Endothelial cell of umbilical vein (primary cell): ENCODE measurements around the gene TRIM2. TPM values are rescaled to one million over a fixed set of nuclear protein-coding genes. Genes with fewer than 3 reads are reported as not detected.

Experiments used
- BruUV-seq: library from RNA; stranded (reverse); fragments of 400-500 nt; replicated peaks from 2 replicates; lab custom pipeline; 2021; lab: Mats Ljungman, UMichigan
- CTCF ChIA-PET: fragments of 300-600, 350-600 bp; sonication (Branson Sonifier 250); formaldehyde crosslinking; loops from one replicate; lab custom pipeline; 2021; ENCODE audit warnings: antibody characterized with exemption, inconsistent platforms; lab: Charles Lee
- POLR2A ChIA-PET: fragments of 300-600, 350-600 bp; sonication (Branson Sonifier 250); formaldehyde crosslinking; loops from one replicate; lab custom pipeline; 2021; ENCODE audit warnings: antibody characterized with exemption, inconsistent platforms; lab: Charles Lee
- DNase-seq: peaks from one replicate; pipeline ENCODE4 v3.0.0-alpha.2; 2011; ENCODE audit warnings: low read depth, low spot score
- FAIRE-seq: peaks from 2 replicates; lab custom pipeline; 2011; peaks lifted over from hg19 to GRCh38; lab: Jason Lieb, UNC
- H2AFZ ChIP-seq: 2 replicates; pipeline ENCODE4 v1.6.0; 2012; ENCODE audit warnings: low read depth, low read length, control low read depth, inconsistent platforms
- H3K27ac ChIP-seq: 2 replicates; pipeline ENCODE4 v1.5.1; 2011; ENCODE audit warnings: low read depth, mild to moderate bottlenecking, control low read depth, low read length, moderate library complexity; ENCODE audit not compliant: insufficient read depth
- H3K27me3 ChIP-seq, 2 experiments: 2 replicates each; pipeline versions ENCODE4 v1.6.0 to v1.6.1; 2011; ENCODE audit warnings: low read length in 2 of 2, mixed read lengths in 1 of 2; ENCODE audit not compliant: control insufficient read depth in 2 of 2, insufficient read depth in 2 of 2
- H3K36me3 ChIP-seq, 2 experiments: 2 replicates in 1 of 2; 3 replicates in 1 of 2; pipeline ENCODE4 v1.5.1; 2011; ENCODE audit warnings: low read length in 2 of 2, mild to moderate bottlenecking in 1 of 2, moderate library complexity in 1 of 2; ENCODE audit not compliant: control insufficient read depth in 2 of 2, insufficient read depth in 2 of 2; ENCODE audit errors: extremely low read depth in 1 of 2
- H3K4me1 ChIP-seq: 3 replicates; pipeline ENCODE4 v1.5.1; 2011; ENCODE audit warnings: mild to moderate bottlenecking, low read length; ENCODE audit not compliant: control insufficient read depth, insufficient read depth; ENCODE audit errors: extremely low read depth
- H3K4me2 ChIP-seq: 2 replicates; pipeline ENCODE4 v1.6.1; 2011; ENCODE audit warnings: low read length, control low read depth, mixed read lengths; ENCODE audit not compliant: insufficient read depth
- H3K4me3 ChIP-seq, 3 experiments: fragments of 200-600 bp in 1 of 3; sonication (generic), shearing (Covaris generic) in 1 of 3; replicated peaks in 1 of 3; 2 replicates each; pipeline ENCODE4 v1.5.1; 2011 to 2016; ENCODE audit warnings: control low read depth in 3 of 3, low read length in 3 of 3, mild to moderate bottlenecking in 2 of 3, inconsistent platforms in 1 of 3, low read depth in 1 of 3, moderate library complexity in 1 of 3; ENCODE audit not compliant: insufficient read depth in 1 of 3
- H3K79me2 ChIP-seq: 2 replicates; pipeline ENCODE4 v1.6.0; 2012; ENCODE audit warnings: low read length, inconsistent platforms; ENCODE audit not compliant: control insufficient read depth, insufficient read depth
- H3K9ac ChIP-seq: replicated peaks from 2 replicates; pipeline ENCODE3; 2011; ENCODE audit warnings: low read length, control low read depth; ENCODE audit not compliant: insufficient read depth; ENCODE audit errors: extremely low read depth
- H3K9me1 ChIP-seq: replicated peaks from 3 replicates; pipeline ENCODE4 v1.6.0; 2011; ENCODE audit warnings: mild to moderate bottlenecking, low read length; ENCODE audit not compliant: control insufficient read depth, insufficient read depth; ENCODE audit errors: extremely low read depth
- H3K9me3 ChIP-seq: replicated peaks from 2 replicates; pipeline ENCODE4 v1.5.1; 2012; ENCODE audit warnings: low read length, inconsistent platforms; ENCODE audit not compliant: control insufficient read depth, insufficient read depth
- H4K20me1 ChIP-seq: replicated peaks from 2 replicates; pipeline ENCODE3; 2011; ENCODE audit warnings: mild to moderate bottlenecking, low read length; ENCODE audit not compliant: control insufficient read depth, insufficient read depth; ENCODE audit errors: extremely low read depth
- EZH2 ChIP-seq: IDR thresholded peaks from 2 replicates; pipeline ENCODE4 v1.6.1; 2012; ENCODE audit warnings: borderline replicate concordance, low read depth, mild to moderate bottlenecking, moderate library complexity, low read length, inconsistent platforms; ENCODE audit not compliant: severe bottlenecking
- FOS ChIP-seq: IDR thresholded peaks from 2 replicates; pipeline ENCODE4 v1.6.1; 2011; ENCODE audit warnings: mild to moderate bottlenecking, low read length, moderate library complexity, borderline replicate concordance; ENCODE audit not compliant: insufficient read depth
- GATA2 ChIP-seq: IDR thresholded peaks from 2 replicates; pipeline ENCODE4 v1.7.0; 2011; ENCODE audit warnings: low read depth, mild to moderate bottlenecking, moderate library complexity, mixed read lengths, low read length; ENCODE audit not compliant: insufficient read length, insufficient read depth
- JUN ChIP-seq: IDR thresholded peaks from 2 replicates; pipeline ENCODE4 v1.6.1; 2011; ENCODE audit warnings: borderline replicate concordance, low read depth; ENCODE audit not compliant: insufficient read length, insufficient read depth
- MYC ChIP-seq: IDR thresholded peaks from one replicate; pipeline ENCODE4 v1.6.1; 2011; ENCODE audit warnings: mild to moderate bottlenecking, low read depth, low read length
- POLR2A ChIP-seq: IDR thresholded peaks from 2 replicates; pipeline ENCODE4 v1.6.1; 2012; ENCODE audit warnings: low read depth, mild to moderate bottlenecking, control low read depth, low read length
- POLR2AphosphoS5 ChIP-seq: IDR thresholded peaks from 2 replicates; pipeline ENCODE4 v1.6.1; 2012; ENCODE audit warnings: low read depth, mild to moderate bottlenecking, control low read depth, low read length, moderate library complexity; ENCODE audit not compliant: insufficient read depth
- dilution Hi-C: fragments of 300-500 bp; cut with MboI; formaldehyde crosslinking; loops from one replicate; pipeline ENCODE4 v1.15.0; 2019; ENCODE audit warnings: low sequenced_read_pairs; ENCODE audit not compliant: extremely low pct_ligation_motif_present
- intact Hi-C: fragments of 100-400 bp; cut with micrococcal nuclease; formaldehyde crosslinking; loops from one replicate; pipeline ENCODE4 v1.10.0; 2022
- polyA plus RNA-seq, 4 experiments: library from polyadenylated mRNA; depleted of rRNA in 3 of 4; stranded (reverse) in 3 of 4; unstranded in 1 of 4; fragments of >200 nt; gene quantifications; 2 replicates each; pipeline versions ENCODE4 v1.2.1 to v1.2.3, GENCODE V29; 2011 to 2012; ENCODE audit warnings: missing spikeins in 1 of 4
- total RNA-seq: library from RNA; stranded (reverse); gene quantifications from 2 replicates; pipeline ENCODE4 v1.2.3, GENCODE V29; 2021
- TF ChIP-seq, protein P1 (sequence below), 2 donors: IDR thresholded peaks; 1 replicate in 1 of 2; 2 replicates in 1 of 2; pipeline ENCODE4 v1.5.1; 2011; ENCODE audit warnings: low read length in 2 of 2, mild to moderate bottlenecking in 2 of 2, moderate library complexity in 2 of 2, control low read depth in 1 of 2, inconsistent platforms in 1 of 2, low read depth in 1 of 2; ENCODE audit not compliant: insufficient read depth in 1 of 2; ENCODE audit errors: extremely low read depth in 1 of 2
- TF ChIP-seq, protein P2 (sequence below): IDR thresholded peaks from 2 replicates; pipeline ENCODE4 v1.6.1; 2011; ENCODE audit not compliant: insufficient read depth, insufficient read length

TRIM2 gene
- total and polyA plus RNA-seq, 2 donors (not counting 3 experiments of a cell fraction or from before 2014, with no cell fraction given) = 6.8 to 19.7 TPM

DNA sequence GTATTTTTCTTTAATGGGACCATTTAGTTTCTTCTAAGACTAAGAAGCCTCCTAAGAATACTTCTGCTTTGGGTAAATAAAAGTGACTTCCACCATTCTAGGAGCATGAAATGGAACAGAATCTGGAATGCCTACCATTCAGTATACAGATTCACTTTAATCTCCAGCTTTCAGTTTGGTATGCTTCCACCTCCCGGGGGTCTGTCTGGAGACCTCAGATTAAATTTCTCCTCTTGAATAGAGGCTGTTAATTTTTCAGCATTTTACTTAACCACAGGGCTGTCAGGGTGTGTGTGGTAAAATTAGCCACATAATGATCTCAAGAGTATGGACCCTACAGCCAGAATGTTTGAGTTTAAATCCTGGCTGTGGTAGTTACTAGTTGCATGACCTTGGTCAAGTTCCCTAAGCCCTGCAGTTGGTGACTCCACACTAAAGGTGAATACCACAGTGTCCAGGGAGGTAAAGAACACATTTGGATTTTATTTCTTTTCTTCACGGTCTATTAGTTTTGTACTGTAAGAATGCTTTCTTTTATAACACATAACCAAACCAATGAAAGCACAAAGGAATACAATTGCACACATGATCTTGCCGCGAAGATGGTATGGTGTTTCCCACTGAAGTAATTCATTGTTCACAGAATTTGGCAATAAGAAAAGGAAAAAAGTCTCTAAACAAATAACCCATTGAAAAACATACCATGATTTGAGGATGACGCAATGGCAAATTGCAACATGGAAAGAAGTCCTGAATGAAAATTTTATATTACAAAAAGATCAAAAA lies 37.3 kb upstream of the TRIM2 start:
- Histone ChIP-seq H3K9me1 (no peaks in the 10 kb centered on the region), H3K4me3 (no peak overlapping the region), H3K9ac (no peak overlapping the region), H3K36me3 (no peaks in the 10 kb centered on the region), H4K20me1 (no peaks in the 10 kb centered on the region), H3K9me3 (no peaks in the 10 kb centered on the region), H3K79me2 (no peaks in the 10 kb centered on the region), H3K4me1 (no peaks in the 10 kb centered on the region), H3K27me3 (peaks cover 16 to 40% of the 10 kb centered on the region in 2 experiments), H3K4me2 (no peak overlapping the region), H2AFZ (no peak overlapping the region), H3K27ac (no peak overlapping the region)
- dilution Hi-C loops (no loop called here), intact Hi-C loops (no loop called here)
- DNase-seq (no peak), FAIRE-seq (no peak)
- ChIA-PET POLR2A (no interaction called here), CTCF (no interaction called here)
- BruUV-seq = no TSS peak
- TF ChIP-seq GATA2 (no peak), FOS (no peak), POLR2AphosphoS5 (no peak)

DNA sequence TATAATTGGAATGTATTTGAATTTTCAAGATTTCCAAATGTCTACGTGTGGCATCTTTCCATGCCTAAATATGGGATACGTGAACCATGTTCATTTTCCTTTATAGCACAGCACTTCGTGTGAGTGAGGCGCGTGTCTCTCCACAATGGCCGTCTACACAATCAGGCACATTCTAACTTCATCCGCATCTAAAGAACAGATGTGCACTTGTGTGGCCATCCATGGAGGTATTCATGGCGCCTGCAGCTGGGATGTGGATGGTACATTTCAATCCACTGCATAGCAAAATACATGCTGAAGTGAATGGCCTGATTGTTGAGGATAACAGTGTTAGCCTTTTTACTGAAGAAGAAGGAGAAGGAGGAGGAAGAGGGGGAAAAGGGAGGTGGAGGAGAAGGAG lies 34.5 kb upstream of the TRIM2 start:
- no peaks in the 10 kb centered on the region for H3K36me3 ChIP-seq
- ChIA-PET POLR2A (no interaction called here), CTCF (interaction anchor here (1.0 kb wide), 1 partner anchor 15 kb away, joined by 3 read pairs; no protein-coding TSS in a partner anchor)
- H3K9me1 ChIP-seq = no peaks in the 10 kb centered on the region
- no peak overlapping the region for H3K4me2 ChIP-seq
- peaks cover 13 to 38% of the 10 kb centered on the region in 2 experiments for H3K27me3 ChIP-seq
- no TSS peak for BruUV-seq
- TF ChIP-seq MYC (no peak), GATA2 (no peak), FOS (no peak), JUN (no peak), POLR2A (no peak), POLR2AphosphoS5 (no peak), EZH2 (no peak)
- TF ChIP-seq, protein P1, sequence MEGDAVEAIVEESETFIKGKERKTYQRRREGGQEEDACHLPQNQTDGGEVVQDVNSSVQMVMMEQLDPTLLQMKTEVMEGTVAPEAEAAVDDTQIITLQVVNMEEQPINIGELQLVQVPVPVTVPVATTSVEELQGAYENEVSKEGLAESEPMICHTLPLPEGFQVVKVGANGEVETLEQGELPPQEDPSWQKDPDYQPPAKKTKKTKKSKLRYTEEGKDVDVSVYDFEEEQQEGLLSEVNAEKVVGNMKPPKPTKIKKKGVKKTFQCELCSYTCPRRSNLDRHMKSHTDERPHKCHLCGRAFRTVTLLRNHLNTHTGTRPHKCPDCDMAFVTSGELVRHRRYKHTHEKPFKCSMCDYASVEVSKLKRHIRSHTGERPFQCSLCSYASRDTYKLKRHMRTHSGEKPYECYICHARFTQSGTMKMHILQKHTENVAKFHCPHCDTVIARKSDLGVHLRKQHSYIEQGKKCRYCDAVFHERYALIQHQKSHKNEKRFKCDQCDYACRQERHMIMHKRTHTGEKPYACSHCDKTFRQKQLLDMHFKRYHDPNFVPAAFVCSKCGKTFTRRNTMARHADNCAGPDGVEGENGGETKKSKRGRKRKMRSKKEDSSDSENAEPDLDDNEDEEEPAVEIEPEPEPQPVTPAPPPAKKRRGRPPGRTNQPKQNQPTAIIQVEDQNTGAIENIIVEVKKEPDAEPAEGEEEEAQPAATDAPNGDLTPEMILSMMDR (IDR thresholded peaks at IDR 0.05; ENCODE audit: extremely low read depth in 1 of 2, insufficient read depth in 1 of 2, low read depth in 1 of 2, low read length in 2 of 2) = no peak
- TF ChIP-seq, protein P2, sequence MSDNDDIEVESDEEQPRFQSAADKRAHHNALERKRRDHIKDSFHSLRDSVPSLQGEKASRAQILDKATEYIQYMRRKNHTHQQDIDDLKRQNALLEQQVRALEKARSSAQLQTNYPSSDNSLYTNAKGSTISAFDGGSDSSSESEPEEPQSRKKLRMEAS = no peak
- H3K4me1 ChIP-seq = no peaks in the 10 kb centered on the region
- H3K9me3 ChIP-seq = no peaks in the 10 kb centered on the region
- DNase-seq (no peak), FAIRE-seq (no peak)
- H2AFZ ChIP-seq = no peak overlapping the region
- no peak overlapping the region for H3K4me3 ChIP-seq
- dilution Hi-C loops = no loop called here
- no peaks in the 10 kb centered on the region for H3K79me2 ChIP-seq
- intact Hi-C loops = no loop called here
- no peak overlapping the region for H3K27ac ChIP-seq
- H4K20me1 ChIP-seq = no peaks in the 10 kb centered on the region
- H3K9ac ChIP-seq = no peak overlapping the region
